SK-N-SH treated with all-trans-retinoic acid at 6 μM for 48 hours (cell line): ENCODE results near the gene ADAM30.

Experiments
- RARB ChIP-seq: fragments of 250-450 bp; sonication (Bioruptor Pico); IDR thresholded peaks from 2 replicates; pipeline ENCODE4 v1.8.0; 2021; ENCODE audit warnings: mild to moderate bottlenecking, moderate library complexity
- TSHZ2 ChIP-seq: fragments of 250-450 bp; sonication (Bioruptor Pico); IDR thresholded peaks from 2 replicates; pipeline ENCODE4 v1.5.0; 2020; ENCODE audit warnings: mild to moderate bottlenecking, moderate library complexity

DNA sequence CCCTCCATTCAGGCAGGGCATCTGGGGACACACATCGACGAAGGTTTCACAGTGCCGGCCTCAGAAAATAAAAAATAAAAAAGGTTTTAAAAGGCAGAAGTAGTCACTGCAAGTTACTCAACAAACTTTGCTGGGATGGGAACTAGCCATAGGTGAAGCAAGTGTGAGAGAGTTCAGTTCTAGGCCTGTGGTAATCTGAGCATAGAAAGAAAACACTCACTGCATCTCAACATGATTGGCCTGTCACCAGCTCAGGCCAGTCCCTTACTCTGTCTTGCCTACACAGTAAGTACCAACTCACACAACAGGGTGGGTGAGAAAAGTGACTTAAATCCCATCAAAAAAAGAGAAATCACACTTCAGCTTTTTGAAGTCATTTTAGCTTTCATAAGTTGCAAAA is 30.2 kb upstream of the ADAM30 start:
- TF ChIP-seq TSHZ2 (no peak), RARB (CRISPR knock-in tag) (no peak)
